Measurements from ENCODE around the gene ZBTB18.

ZBTB18 gene

GRCh38 chr1:244076740-244077139 is 25.7 kb downstream of the ZBTB18 start:
- Histone ChIP-seq H3K4me1 (ENCODE audit: control insufficient read depth, insufficient read depth, low read length, unreplicated experiment) (peaks cover 3% of the 10 kb centered on the region), H3K27me3 (ENCODE audit: insufficient read depth, low read length) (peaks cover 27% of the 10 kb centered on the region), H3K36me3 (ENCODE audit: insufficient read depth, low read length) (no peaks in the 10 kb centered on the region), H3K27ac (ENCODE audit: low read depth, low read length) (no peak overlapping the region), H2AFZ (ENCODE audit: low read length, unreplicated experiment) (no peak overlapping the region), H3K79me2 (ENCODE audit: control insufficient read depth, insufficient read depth, low read length, unreplicated experiment) (no peaks in the 10 kb centered on the region), H3K4me3 (ENCODE audit: low read depth, low read length) (no peak overlapping the region)

GRCh38 chr1:244077473-244078220 is 26.6 kb downstream of the ZBTB18 start:
- peaks cover 37% of the 10 kb centered on the region for H3K27me3 ChIP-seq (ENCODE audit: insufficient read depth, low read length)
- peaks cover 3% of the 10 kb centered on the region for H3K4me1 ChIP-seq (ENCODE audit: control insufficient read depth, insufficient read depth, low read length, unreplicated experiment)
- no peak overlapping the region for H3K4me3 ChIP-seq (ENCODE audit: low read depth, low read length)
- no peaks in the 10 kb centered on the region for H3K79me2 ChIP-seq (ENCODE audit: control insufficient read depth, insufficient read depth, low read length, unreplicated experiment)
- H3K36me3 ChIP-seq (ENCODE audit: insufficient read depth, low read length), result no peaks in the 10 kb centered on the region
- no peak overlapping the region for H3K27ac ChIP-seq (ENCODE audit: low read depth, low read length)
- H2AFZ ChIP-seq (ENCODE audit: low read length, unreplicated experiment), result no peak overlapping the region

GRCh38 chr1:244080343-244080929 is 29.4 kb downstream of the ZBTB18 start:
- H3K27ac ChIP-seq (ENCODE audit: low read depth, low read length), result no peak overlapping the region
- no peak overlapping the region for H3K4me3 ChIP-seq (ENCODE audit: low read depth, low read length)
- peaks cover 53% of the 10 kb centered on the region for H3K27me3 ChIP-seq (ENCODE audit: insufficient read depth, low read length)
- no peaks in the 10 kb centered on the region for H3K36me3 ChIP-seq (ENCODE audit: insufficient read depth, low read length)
- H2AFZ ChIP-seq (ENCODE audit: low read length, unreplicated experiment), result no peak overlapping the region
- H3K79me2 ChIP-seq (ENCODE audit: control insufficient read depth, insufficient read depth, low read length, unreplicated experiment), result no peaks in the 10 kb centered on the region
- peaks cover under 1% of the 10 kb centered on the region for H3K4me1 ChIP-seq (ENCODE audit: control insufficient read depth, insufficient read depth, low read length, unreplicated experiment)

GRCh38 chr1:244082969-244083368 is 31.9 kb downstream of the ZBTB18 start:
- Histone ChIP-seq H3K27me3 (ENCODE audit: insufficient read depth, low read length) (peaks cover 48% of the 10 kb centered on the region), H3K27ac (ENCODE audit: low read depth, low read length) (no peak overlapping the region), H2AFZ (ENCODE audit: low read length, unreplicated experiment) (no peak overlapping the region), H3K4me1 (ENCODE audit: control insufficient read depth, insufficient read depth, low read length, unreplicated experiment) (no peaks in the 10 kb centered on the region), H3K36me3 (ENCODE audit: insufficient read depth, low read length) (no peaks in the 10 kb centered on the region), H3K4me3 (ENCODE audit: low read depth, low read length) (no peak overlapping the region), H3K79me2 (ENCODE audit: control insufficient read depth, insufficient read depth, low read length, unreplicated experiment) (no peaks in the 10 kb centered on the region)

GRCh38 chr1:244083383-244083943 is 32.4 kb downstream of the ZBTB18 start:
- H3K4me1 ChIP-seq (ENCODE audit: control insufficient read depth, insufficient read depth, low read length, unreplicated experiment), result no peaks in the 10 kb centered on the region
- H3K4me3 ChIP-seq (ENCODE audit: low read depth, low read length), result no peak overlapping the region
- H3K36me3 ChIP-seq (ENCODE audit: insufficient read depth, low read length), result no peaks in the 10 kb centered on the region
- H2AFZ ChIP-seq (ENCODE audit: low read length, unreplicated experiment), result no peak overlapping the region
- H3K27ac ChIP-seq (ENCODE audit: low read depth, low read length), result no peak overlapping the region
- H3K79me2 ChIP-seq (ENCODE audit: control insufficient read depth, insufficient read depth, low read length, unreplicated experiment), result no peaks in the 10 kb centered on the region
- peaks cover 51% of the 10 kb centered on the region for H3K27me3 ChIP-seq (ENCODE audit: insufficient read depth, low read length)

GRCh38 chr1:244084763-244085162 is 33.7 kb downstream of the ZBTB18 start:
- Histone ChIP-seq H2AFZ (ENCODE audit: low read length, unreplicated experiment) (no peak overlapping the region), H3K27me3 (ENCODE audit: insufficient read depth, low read length) (peaks cover 58% of the 10 kb centered on the region), H3K4me3 (ENCODE audit: low read depth, low read length) (no peak overlapping the region)

GRCh38 chr1:244085891-244086290 is 34.8 kb downstream of the ZBTB18 start:
- no peak overlapping the region for H3K27ac ChIP-seq (ENCODE audit: low read depth, low read length)
- H3K79me2 ChIP-seq (ENCODE audit: control insufficient read depth, insufficient read depth, low read length, unreplicated experiment), result no peaks in the 10 kb centered on the region
- no peaks in the 10 kb centered on the region for H3K36me3 ChIP-seq (ENCODE audit: insufficient read depth, low read length)
- no peak overlapping the region for H3K4me3 ChIP-seq (ENCODE audit: low read depth, low read length)
- H3K27me3 ChIP-seq (ENCODE audit: insufficient read depth, low read length), result peaks cover 54% of the 10 kb centered on the region
- H2AFZ ChIP-seq (ENCODE audit: low read length, unreplicated experiment), result no peak overlapping the region
- H3K4me1 ChIP-seq (ENCODE audit: control insufficient read depth, insufficient read depth, low read length, unreplicated experiment), result no peaks in the 10 kb centered on the region

More at GRCh38 chr1:244084763-244085162, 33.7 kb downstream of the ZBTB18 start:
- Histone ChIP-seq H3K4me1 (ENCODE audit: control insufficient read depth, insufficient read depth, low read length, unreplicated experiment) (no peaks in the 10 kb centered on the region), H3K36me3 (ENCODE audit: insufficient read depth, low read length) (no peaks in the 10 kb centered on the region), H3K79me2 (ENCODE audit: control insufficient read depth, insufficient read depth, low read length, unreplicated experiment) (no peaks in the 10 kb centered on the region), H3K27ac (ENCODE audit: low read depth, low read length) (no peak overlapping the region)

- Histone ChIP-seq H3K27me3 (ENCODE audit: insufficient read depth, low read length) (peaks cover 46% of the 10 kb centered on the region), H2AFZ (ENCODE audit: low read length, unreplicated experiment) (no peak overlapping the region), H3K36me3 (ENCODE audit: insufficient read depth, low read length) (no peaks in the 10 kb centered on the region), H3K79me2 (ENCODE audit: control insufficient read depth, insufficient read depth, low read length, unreplicated experiment) (no peaks in the 10 kb centered on the region), H3K27ac (ENCODE audit: low read depth, low read length) (no peak overlapping the region), H3K4me1 (ENCODE audit: control insufficient read depth, insufficient read depth, low read length, unreplicated experiment) (peaks cover 1% of the 10 kb centered on the region), H3K4me3 (ENCODE audit: low read depth, low read length) (no peak overlapping the region)
These were observed 36.0 kb downstream of the ZBTB18 start for GRCh38 chr1:244087021-244087560.

GRCh38 chr1:244087611-244088010 is 36.5 kb downstream of the ZBTB18 start:
- Histone ChIP-seq H3K79me2 (ENCODE audit: control insufficient read depth, insufficient read depth, low read length, unreplicated experiment) (no peaks in the 10 kb centered on the region), H3K4me3 (ENCODE audit: low read depth, low read length) (no peak overlapping the region), H3K27me3 (ENCODE audit: insufficient read depth, low read length) (peaks cover 41% of the 10 kb centered on the region), H3K27ac (ENCODE audit: low read depth, low read length) (no peak overlapping the region), H2AFZ (ENCODE audit: low read length, unreplicated experiment) (no peak overlapping the region), H3K4me1 (ENCODE audit: control insufficient read depth, insufficient read depth, low read length, unreplicated experiment) (peaks cover 6% of the 10 kb centered on the region), H3K36me3 (ENCODE audit: insufficient read depth, low read length) (no peaks in the 10 kb centered on the region)

- Histone ChIP-seq H3K79me2 (ENCODE audit: control insufficient read depth, insufficient read depth, low read length, unreplicated experiment) (no peaks in the 10 kb centered on the region), H3K4me3 (ENCODE audit: low read depth, low read length) (no peak overlapping the region), H2AFZ (ENCODE audit: low read length, unreplicated experiment) (no peak overlapping the region), H3K27ac (ENCODE audit: low read depth, low read length) (no peak overlapping the region), H3K27me3 (ENCODE audit: insufficient read depth, low read length) (peaks cover 35% of the 10 kb centered on the region), H3K4me1 (ENCODE audit: control insufficient read depth, insufficient read depth, low read length, unreplicated experiment) (peaks cover 7% of the 10 kb centered on the region), H3K36me3 (ENCODE audit: insufficient read depth, low read length) (no peaks in the 10 kb centered on the region)
These were observed 37.1 kb downstream of the ZBTB18 start for GRCh38 chr1:244088161-244088560.
